CD4-positive, alpha-beta memory T cell (primary cell): ENCODE data around the gene GPRC5C. TPM values are rescaled to one million over a fixed set of nuclear protein-coding genes. Genes with fewer than 3 reads are reported as not detected.
"Not testable (repeated sequence)": the region's sequence is repeated elsewhere in the genome, so short reads cannot be mapped to it uniquely, and the experiment has no call there.

Experiments
- CTCF ChIA-PET: fragments of 350-600 bp; sonication (Branson Sonifier 250); formaldehyde crosslinking; loops from one replicate; lab custom pipeline; 2021; ENCODE audit warnings: inconsistent platforms; ENCODE audit not compliant: partially characterized antibody; lab: Charles Lee
- POLR2A ChIA-PET: fragments of 350-600 bp; sonication (Branson Sonifier 250); formaldehyde crosslinking; loops from one replicate; lab custom pipeline; 2021; ENCODE audit not compliant: partially characterized antibody; lab: Charles Lee
- DNase-seq, 5 donors: peaks; one replicate each; pipeline versions ENCODE4 v3.0.0 to v3.0.0-alpha.2; 2020 to 2022; ENCODE audit warnings: mixed read lengths in 1 of 5
- H3K27ac ChIP-seq: one replicate; pipeline ENCODE4 v1.7.0; 2013; ENCODE audit warnings: low read depth, low read length
- H3K27me3 ChIP-seq: 2 replicates; pipeline ENCODE4 v1.7.0; 2013; ENCODE audit warnings: mild to moderate bottlenecking, low read length, moderate library complexity; ENCODE audit not compliant: insufficient read depth
- H3K36me3 ChIP-seq: 2 replicates; pipeline ENCODE4 v1.7.0; 2013; ENCODE audit warnings: mild to moderate bottlenecking, low read length, moderate library complexity; ENCODE audit not compliant: insufficient read depth
- H3K4me1 ChIP-seq: 2 replicates; pipeline ENCODE4 v1.7.0; 2013; ENCODE audit warnings: mild to moderate bottlenecking, low read length, moderate library complexity; ENCODE audit not compliant: insufficient read depth
- H3K4me3 ChIP-seq, 2 donors: one replicate each; pipeline ENCODE4 v1.7.0; 2013; ENCODE audit warnings: low read length in 2 of 2, mild to moderate bottlenecking in 1 of 2
- H3K9me3 ChIP-seq, 2 donors: one replicate each; pipeline ENCODE4 v1.7.0; 2013; ENCODE audit warnings: low read length in 2 of 2, control low read depth in 1 of 2; ENCODE audit not compliant: control insufficient read depth in 1 of 2
- H3K27ac Mint-ChIP-seq, 7 donors: one replicate each; pipeline ENCODE4 v1.8.0; 2020 to 2021; ENCODE audit warnings: mixed read lengths in 7 of 7, mild to moderate bottlenecking in 6 of 7, inconsistent platforms in 3 of 7, moderate library complexity in 3 of 7
- H3K27me3 Mint-ChIP-seq, 2 donors: one replicate each; pipeline ENCODE4 v1.8.0; 2020 to 2021; ENCODE audit warnings: mixed read lengths in 2 of 2
- H3K36me3 Mint-ChIP-seq, 2 donors: one replicate each; pipeline ENCODE4 v1.8.0; 2020 to 2021; ENCODE audit warnings: mixed read lengths in 2 of 2, inconsistent platforms in 1 of 2, mild to moderate bottlenecking in 1 of 2
- H3K4me1 Mint-ChIP-seq, 4 donors: one replicate each; pipeline ENCODE4 v1.8.0; 2020 to 2021; ENCODE audit warnings: mixed read lengths in 4 of 4, mild to moderate bottlenecking in 1 of 4
- H3K4me3 Mint-ChIP-seq, 8 donors: one replicate each; pipeline ENCODE4 v1.8.0; 2020 to 2021; ENCODE audit warnings: mixed read lengths in 8 of 8, mild to moderate bottlenecking in 7 of 8, moderate library complexity in 6 of 8, inconsistent platforms in 3 of 8
- H3K9me3 Mint-ChIP-seq, 8 donors: one replicate each; pipeline ENCODE4 v1.8.0; 2020 to 2021; ENCODE audit warnings: mixed read lengths in 8 of 8, mild to moderate bottlenecking in 5 of 8, inconsistent platforms in 3 of 8, moderate library complexity in 1 of 8
- intact Hi-C: fragments of 100-400 bp; cut with micrococcal nuclease; formaldehyde crosslinking; loops from one replicate; pipeline ENCODE4 v1.15.1; 2023
- polyA plus RNA-seq, 2 donors: library from polyadenylated mRNA; unstranded; fragments of 300-500 nt; fragmentation: Illumina TruSeq; gene quantifications; one replicate each; pipeline ENCODE4 v1.2.3, GENCODE V29; 2021
- total RNA-seq, 2 experiments: library from RNA; stranded (reverse); gene quantifications; one replicate each; pipeline ENCODE4 v1.2.3, GENCODE V29; 2021

Gene GPRC5C
- total and polyA plus RNA-seq, 4 experiments from 2014 or later, result not detected

DNA sequence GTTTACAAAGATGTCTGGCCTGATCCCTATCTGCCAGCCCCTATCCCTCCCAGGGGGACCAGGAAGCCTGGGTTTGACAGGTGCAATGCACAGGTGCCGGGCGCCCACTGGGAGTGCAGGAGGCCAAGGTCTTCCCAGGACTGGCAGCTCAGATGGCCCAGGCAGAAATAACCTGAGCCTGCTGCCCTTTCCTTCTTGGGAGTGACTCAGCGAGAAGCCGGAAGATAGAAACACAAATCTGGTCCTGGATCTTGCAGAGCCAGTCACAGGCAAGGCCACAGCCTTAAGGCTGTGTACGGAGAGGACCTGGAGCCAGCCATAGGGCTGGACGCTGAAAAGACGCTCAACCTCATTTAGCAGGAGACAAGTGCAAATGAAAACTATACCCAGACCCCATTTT is 36.9 kb upstream of the GPRC5C start:
- Mint-ChIP-seq H3K27ac (no peak overlapping the region), H3K9me3 (peaks cover 0 to 2% (median 0%) of the 10 kb centered on the region in 8 donors), H3K4me1 (no peaks in the 10 kb centered on the region), H3K27me3 (peaks cover 0 to 4% of the 10 kb centered on the region in 2 donors), H3K4me3 (no peak overlapping the region), H3K36me3 (no peaks in the 10 kb centered on the region)
- intact Hi-C loops, result no loop called here
- ChIA-PET POLR2A (no interaction called here), CTCF (interaction anchor here (1.7 kb wide), 1 partner anchor 16 kb away, joined by 5 read pairs; no protein-coding TSS in a partner anchor)
- H3K27me3 ChIP-seq, result no peaks in the 10 kb centered on the region
- DNase-seq, result no peak
- no peak overlapping the region for H3K4me3 ChIP-seq
- no peaks in the 10 kb centered on the region for H3K4me1 ChIP-seq
- H3K36me3 ChIP-seq, result no peaks in the 10 kb centered on the region
- H3K27ac ChIP-seq, result no peak overlapping the region
- H3K9me3 ChIP-seq, result no peaks in the 10 kb centered on the region

- CTCF ChIA-PET, result interaction anchor here (1.6 kb wide), 1 partner anchor 17 kb away, joined by 5 read pairs; no protein-coding TSS in a partner anchor
- Mint-ChIP-seq H3K4me1 (no peaks in the 10 kb centered on the region), H3K36me3 (no peaks in the 10 kb centered on the region), H3K27ac (no peak overlapping the region), H3K9me3 (peaks cover 0 to 2% (median 0%) of the 10 kb centered on the region in 8 donors), H3K27me3 (peaks cover 0 to 4% of the 10 kb centered on the region in 2 donors), H3K4me3 (no peak overlapping the region)
- Histone ChIP-seq H3K27me3 (no peaks in the 10 kb centered on the region), H3K36me3 (no peaks in the 10 kb centered on the region), H3K9me3 (no peaks in the 10 kb centered on the region), H3K4me1 (no peaks in the 10 kb centered on the region), H3K27ac (no peak overlapping the region), H3K4me3 (no peak overlapping the region)
- POLR2A ChIA-PET, result no interaction called here
- intact Hi-C loops, result no loop called here
- DNase-seq, result no peak
Measured at GRCh38 chr17:74396567-74396966, 35.3 kb upstream of the GPRC5C start.

GRCh38 chr17:74402048-74402447 is 29.8 kb upstream of the GPRC5C start:
- H3K9me3 Mint-ChIP-seq, result no peaks in the 10 kb centered on the region
- no peak overlapping the region for H3K4me3 Mint-ChIP-seq
- Histone ChIP-seq H3K4me1 (no peaks in the 10 kb centered on the region), H3K9me3 (no peaks in the 10 kb centered on the region), H3K27ac (no peak overlapping the region), H3K36me3 (no peaks in the 10 kb centered on the region), H3K4me3 (no peak overlapping the region), H3K27me3 (no peaks in the 10 kb centered on the region)
- H3K36me3 Mint-ChIP-seq, result no peaks in the 10 kb centered on the region
- peaks cover 2 to 3% of the 10 kb centered on the region in 2 donors for H3K27me3 Mint-ChIP-seq
- no peaks in the 10 kb centered on the region for H3K4me1 Mint-ChIP-seq
- intact Hi-C loops, result no loop called here
- ChIA-PET POLR2A (no interaction called here), CTCF (no interaction called here)
- no peak for DNase-seq
- H3K27ac Mint-ChIP-seq, result no peak overlapping the region

GRCh38 chr17:74403512-74404137 is 28.3 kb upstream of the GPRC5C start:
- Histone ChIP-seq H3K4me3 (no peak overlapping the region), H3K36me3 (no peaks in the 10 kb centered on the region), H3K27ac (no peak overlapping the region), H3K27me3 (no peaks in the 10 kb centered on the region), H3K4me1 (no peaks in the 10 kb centered on the region), H3K9me3 (no peaks in the 10 kb centered on the region)
- Mint-ChIP-seq H3K27me3 (peaks cover 2 to 3% of the 10 kb centered on the region in 2 donors), H3K4me3 (no peak overlapping the region), H3K27ac (no peak overlapping the region), H3K4me1 (no peaks in the 10 kb centered on the region), H3K36me3 (no peaks in the 10 kb centered on the region), H3K9me3 (no peaks in the 10 kb centered on the region)
- intact Hi-C loops, result no loop called here
- ChIA-PET CTCF (interaction anchor here (0.6 to 1.0 kb wide), 2 partner anchors 35 to 1839 kb away, joined by 3 to 4 read pairs; no protein-coding TSS in a partner anchor), POLR2A (no interaction called here)
- no peak for DNase-seq

DNA sequence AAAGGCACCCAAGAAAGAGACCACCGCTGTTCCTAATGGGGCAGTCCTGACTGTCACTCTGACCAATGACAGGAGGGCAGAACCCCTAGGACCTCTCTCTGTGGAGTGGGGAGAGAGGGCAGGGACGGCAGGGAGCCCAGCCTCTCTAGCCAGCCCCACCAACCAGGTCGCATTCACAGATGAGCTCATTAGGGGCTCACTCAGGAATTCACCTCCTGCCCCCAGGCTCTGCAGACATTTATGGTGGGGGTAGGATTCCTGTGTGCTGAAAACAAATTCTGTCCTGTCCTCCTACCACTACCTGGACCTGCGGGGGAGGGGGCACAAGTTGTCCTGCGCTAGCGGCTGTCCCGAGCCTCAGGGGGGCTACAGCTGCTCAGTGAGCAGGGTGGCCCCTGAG is 27.7 kb upstream of the GPRC5C start:
- no peaks in the 10 kb centered on the region for H3K36me3 Mint-ChIP-seq
- Histone ChIP-seq H3K27me3 (no peaks in the 10 kb centered on the region), H3K27ac (no peak overlapping the region), H3K4me3 (no peak overlapping the region), H3K4me1 (no peaks in the 10 kb centered on the region), H3K36me3 (no peaks in the 10 kb centered on the region), H3K9me3 (no peaks in the 10 kb centered on the region)
- H3K4me1 Mint-ChIP-seq, result no peaks in the 10 kb centered on the region
- DNase-seq, result no peak
- H3K4me3 Mint-ChIP-seq, result no peak overlapping the region
- intact Hi-C loops, result no loop called here
- ChIA-PET CTCF (no interaction called here), POLR2A (no interaction called here)
- no peaks in the 10 kb centered on the region for H3K9me3 Mint-ChIP-seq
- peaks cover 2 to 3% of the 10 kb centered on the region in 2 donors for H3K27me3 Mint-ChIP-seq
- no peak overlapping the region for H3K27ac Mint-ChIP-seq

DNA sequence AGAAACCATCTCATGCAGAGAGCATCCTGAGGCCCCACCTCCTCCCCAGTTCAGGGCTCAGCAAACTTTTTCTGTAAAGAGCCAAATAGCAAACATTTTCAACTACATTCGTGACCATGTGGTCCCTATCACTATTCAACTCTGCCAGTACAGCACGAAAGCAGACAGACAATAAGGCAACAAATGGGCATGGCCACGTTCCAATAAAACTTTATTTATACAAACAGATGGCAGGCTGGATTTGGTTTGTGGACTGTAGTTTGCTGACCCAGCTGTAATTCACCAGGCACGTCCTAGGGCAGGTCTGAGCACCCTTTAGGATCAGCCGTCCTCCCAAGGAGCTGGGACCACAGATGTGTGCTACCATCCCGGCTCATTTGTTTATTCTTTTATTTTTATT is 27.1 kb upstream of the GPRC5C start:
- no peaks in the 10 kb centered on the region for H3K9me3 ChIP-seq
- H3K27ac Mint-ChIP-seq, result no peak overlapping the region
- H3K4me3 ChIP-seq, result no peak overlapping the region
- no peaks in the 10 kb centered on the region for H3K4me1 Mint-ChIP-seq
- ChIA-PET CTCF (no interaction called here), POLR2A (no interaction called here)
- H3K27me3 ChIP-seq, result no peaks in the 10 kb centered on the region
- H3K4me3 Mint-ChIP-seq, result no peak overlapping the region
- H3K36me3 ChIP-seq, result no peaks in the 10 kb centered on the region
- H3K9me3 Mint-ChIP-seq, result no peaks in the 10 kb centered on the region
- no peak for DNase-seq
- H3K27ac ChIP-seq, result no peak overlapping the region
- H3K4me1 ChIP-seq, result no peaks in the 10 kb centered on the region
- H3K27me3 Mint-ChIP-seq, result peaks cover 2 to 3% of the 10 kb centered on the region in 2 donors
- intact Hi-C loops, result no loop called here
- H3K36me3 Mint-ChIP-seq, result no peaks in the 10 kb centered on the region

DNA sequence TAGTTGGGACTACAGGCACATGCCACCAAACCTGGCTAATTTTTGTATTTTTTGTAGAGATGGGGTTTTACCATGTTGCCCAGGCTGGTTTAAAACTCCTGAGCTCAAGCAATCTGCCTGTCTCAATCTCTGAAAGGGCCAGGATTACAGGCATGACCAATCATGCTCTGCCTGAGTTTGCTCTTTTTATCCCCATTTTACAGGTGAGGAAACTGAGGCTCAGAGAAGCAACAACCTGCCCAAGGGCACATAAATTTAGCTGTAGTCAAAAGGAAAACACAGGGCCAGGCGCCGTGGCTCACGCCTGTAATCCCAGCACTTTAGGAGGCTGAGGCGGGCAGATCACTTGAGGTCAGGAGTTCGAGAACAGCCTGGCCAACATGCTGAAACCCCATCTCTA is 26.6 kb upstream of the GPRC5C start:
- H3K4me1 ChIP-seq, CTCF ChIA-PET, H3K27ac ChIP-seq, H3K4me1 Mint-ChIP-seq, H3K27ac Mint-ChIP-seq, intact Hi-C loops, H3K4me3 Mint-ChIP-seq, H3K9me3 ChIP-seq, H3K27me3 ChIP-seq, POLR2A ChIA-PET, H3K36me3 ChIP-seq, H3K27me3 Mint-ChIP-seq, H3K4me3 ChIP-seq, H3K9me3 Mint-ChIP-seq, DNase-seq, H3K36me3 Mint-ChIP-seq: not testable (repeated sequence)
